CD4-positive, CD25-positive, alpha-beta regulatory T cell (primary cell): ENCODE results near the gene MYO1E. TPM values are rescaled to one million over a fixed set of nuclear protein-coding genes. Genes with fewer than 3 reads are reported as not detected.

Experiments used
- ATAC-seq, 2 donors: fragments of 150-1000 bp; cut with Tn5 transposase; one replicate each; pipeline ENCODE4 v1.10.0; 2021; ENCODE audit warnings: low read depth in 2 of 2, moderate number of reproducible peaks in 2 of 2, moderate library complexity in 1 of 2
- DNase-seq, 3 donors: peaks; one replicate each; pipeline versions ENCODE4 v3.0.0 to v3.0.0-alpha.2; 2012 to 2022; ENCODE audit warnings: mixed read lengths in 1 of 3
- H3K27ac ChIP-seq: one replicate; pipeline ENCODE4 v1.7.0; 2013; ENCODE audit warnings: mild to moderate bottlenecking, low read length; ENCODE audit not compliant: insufficient read depth, poor library complexity, severe bottlenecking
- H3K27me3 ChIP-seq: one replicate; pipeline ENCODE4 v1.7.0; 2013; ENCODE audit warnings: low read length; ENCODE audit not compliant: control insufficient read depth, insufficient read depth
- H3K36me3 ChIP-seq: one replicate; pipeline ENCODE4 v1.7.0; 2013; ENCODE audit warnings: mild to moderate bottlenecking, low read length, moderate library complexity; ENCODE audit not compliant: control insufficient read depth, insufficient read depth
- H3K4me1 ChIP-seq: 2 replicates; pipeline ENCODE4 v1.7.0; 2013; ENCODE audit warnings: mild to moderate bottlenecking, low read length; ENCODE audit not compliant: insufficient read depth, control insufficient read depth, poor library complexity, severe bottlenecking
- H3K4me3 ChIP-seq: one replicate; pipeline ENCODE4 v1.7.0; 2013; ENCODE audit warnings: low read depth, mild to moderate bottlenecking, low read length, moderate library complexity
- H3K9me3 ChIP-seq, 2 experiments: 1 replicate in 1 of 2; 2 replicates in 1 of 2; pipeline ENCODE4 v1.7.0; 2013; ENCODE audit warnings: low read length in 2 of 2, mild to moderate bottlenecking in 1 of 2, moderate library complexity in 1 of 2; ENCODE audit not compliant: control insufficient read depth in 2 of 2
- H3K27ac Mint-ChIP-seq, 3 donors: one replicate each; pipeline ENCODE4 v1.8.0; 2020 to 2022; ENCODE audit warnings: mild to moderate bottlenecking in 3 of 3, mixed read lengths in 3 of 3, moderate library complexity in 2 of 3
- H3K27me3 Mint-ChIP-seq: one replicate; pipeline ENCODE4 v1.8.0; 2022; ENCODE audit warnings: mild to moderate bottlenecking, mixed read lengths
- H3K36me3 Mint-ChIP-seq: one replicate; pipeline ENCODE4 v1.8.0; 2020; ENCODE audit warnings: mixed read lengths
- H3K4me1 Mint-ChIP-seq, 4 donors: one replicate each; pipeline ENCODE4 v1.8.0; 2020 to 2022; ENCODE audit warnings: mixed read lengths in 4 of 4, mild to moderate bottlenecking in 1 of 4
- H3K4me3 Mint-ChIP-seq, 4 donors: one replicate each; pipeline ENCODE4 v1.8.0; 2020 to 2022; ENCODE audit warnings: mild to moderate bottlenecking in 4 of 4, mixed read lengths in 4 of 4, moderate library complexity in 3 of 4
- H3K9me3 Mint-ChIP-seq, 7 donors: one replicate each; pipeline ENCODE4 v1.8.0; 2020 to 2022; ENCODE audit warnings: mixed read lengths in 7 of 7, mild to moderate bottlenecking in 3 of 7, moderate library complexity in 2 of 7
- polyA plus RNA-seq, 4 donors: library from polyadenylated mRNA; unstranded; fragments of 300-500 nt; fragmentation: Illumina TruSeq; gene quantifications; one replicate each; pipeline ENCODE4 v1.2.3, GENCODE V29; 2021
- total RNA-seq: library from RNA; stranded (reverse); gene quantifications from one replicate; pipeline ENCODE4 v1.2.3, GENCODE V29; 2022

Gene MYO1E
- total and polyA plus RNA-seq, 5 donors from 2014 or later = 0.14 to 1.6 (median 0.75) TPM

DNA sequence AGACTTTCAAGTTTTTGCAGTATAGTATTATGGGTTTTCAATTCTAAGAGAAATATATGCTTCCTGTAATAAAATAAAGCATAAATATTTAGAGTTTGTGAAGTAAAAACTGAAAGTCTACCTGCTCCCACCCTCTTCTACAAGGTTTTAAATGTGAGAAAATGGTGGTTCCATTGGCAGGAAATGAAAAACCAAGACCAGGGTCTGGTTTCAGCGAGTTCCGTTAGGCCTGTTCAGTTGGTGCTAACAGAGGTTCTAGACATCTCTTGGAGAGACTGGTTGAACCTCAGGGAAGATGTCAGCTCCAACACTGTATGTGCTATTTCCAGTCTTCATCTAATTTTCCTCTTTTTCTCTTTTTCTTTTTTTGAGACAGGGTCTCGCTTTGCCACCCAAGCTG, 11.8 kb upstream of the MYO1E start:
- H3K4me1 Mint-ChIP-seq = peaks cover 0 to 5% (median under 1%) of the 10 kb centered on the region in 4 donors
- Histone ChIP-seq H3K27me3 (no peaks in the 10 kb centered on the region), H3K4me1 (no peaks in the 10 kb centered on the region), H3K9me3 (no peaks in the 10 kb centered on the region), H3K36me3 (no peaks in the 10 kb centered on the region), H3K4me3 (no peak overlapping the region), H3K27ac (no peak overlapping the region)
- H3K4me3 Mint-ChIP-seq = no peak overlapping the region
- DNase-seq = peak in 1 of 3 donors; percentile 46
- no peak overlapping the region for H3K27ac Mint-ChIP-seq
- H3K27me3 Mint-ChIP-seq = peaks cover 7% of the 10 kb centered on the region
- no peaks in the 10 kb centered on the region for H3K9me3 Mint-ChIP-seq
- ATAC-seq = no peak
- no peaks in the 10 kb centered on the region for H3K36me3 Mint-ChIP-seq

DNA sequence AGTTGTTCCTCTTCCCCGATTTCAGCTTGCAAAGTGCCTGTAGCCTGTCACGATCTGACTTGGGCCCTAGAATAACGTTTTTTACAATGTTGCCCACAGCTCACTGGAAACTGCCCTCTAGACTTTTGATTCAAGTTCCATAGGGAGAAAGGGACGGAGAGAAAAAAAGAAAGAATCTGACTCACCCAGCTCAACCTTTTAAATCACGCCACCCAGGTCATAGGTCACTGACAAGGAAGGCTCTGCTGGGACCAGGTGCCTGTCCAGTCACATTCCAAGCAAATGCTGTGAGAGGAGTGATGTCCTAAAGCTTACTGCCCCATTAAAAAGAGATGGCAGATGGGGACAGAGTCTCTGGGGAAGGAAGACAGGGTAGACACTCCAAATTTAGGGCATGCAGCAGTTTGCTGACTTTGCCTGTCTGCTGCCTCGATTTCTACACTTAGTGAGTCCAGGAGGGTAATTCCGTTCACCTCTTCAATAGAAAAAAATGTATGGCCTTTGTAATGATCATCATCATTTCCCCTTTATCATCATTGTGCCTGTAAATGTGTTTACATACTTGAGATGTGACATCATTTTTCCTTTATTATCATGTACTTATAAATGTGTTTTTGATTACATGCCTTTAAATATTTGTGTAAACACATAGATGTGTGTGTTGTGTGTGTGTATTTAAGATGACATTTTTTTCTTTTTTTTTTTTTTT, 8.4 kb upstream of the MYO1E start:
- H3K27ac Mint-ChIP-seq = no peak overlapping the region
- Histone ChIP-seq H3K9me3 (no peaks in the 10 kb centered on the region), H3K4me3 (no peak overlapping the region), H3K27ac (no peak overlapping the region), H3K36me3 (no peaks in the 10 kb centered on the region), H3K4me1 (no peaks in the 10 kb centered on the region), H3K27me3 (peaks cover 3% of the 10 kb centered on the region)
- no peaks in the 10 kb centered on the region for H3K9me3 Mint-ChIP-seq
- H3K4me1 Mint-ChIP-seq = peaks cover 0 to 5% (median under 1%) of the 10 kb centered on the region in 4 donors
- peaks cover 19% of the 10 kb centered on the region for H3K27me3 Mint-ChIP-seq
- DNase-seq (no peak), ATAC-seq (no peak)
- no peak overlapping the region for H3K4me3 Mint-ChIP-seq
- H3K36me3 Mint-ChIP-seq = no peaks in the 10 kb centered on the region

DNA sequence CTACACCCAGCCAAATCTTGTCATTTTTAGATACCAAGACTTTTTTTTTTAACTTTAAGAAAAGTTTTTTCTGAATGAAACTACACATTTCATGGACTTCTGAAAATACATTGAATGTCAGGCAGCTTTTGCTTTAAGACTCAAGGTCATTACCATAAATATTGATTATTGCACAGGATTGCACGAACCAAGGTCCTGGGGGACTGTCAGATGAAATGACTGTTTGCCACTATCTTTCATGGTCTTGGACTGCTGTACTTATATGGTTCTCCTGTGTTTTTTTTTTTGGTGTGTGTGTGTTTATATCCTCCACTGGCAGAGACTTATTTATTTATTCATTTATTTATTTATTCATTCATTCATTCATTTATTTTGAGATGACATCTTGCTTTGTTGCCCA, 6.9 kb upstream of the MYO1E start:
- Mint-ChIP-seq H3K27me3 (peaks cover 24% of the 10 kb centered on the region), H3K36me3 (no peaks in the 10 kb centered on the region), H3K4me1 (no peaks in the 10 kb centered on the region), H3K4me3 (no peak overlapping the region), H3K9me3 (no peaks in the 10 kb centered on the region), H3K27ac (no peak overlapping the region)
- no peaks in the 10 kb centered on the region for H3K36me3 ChIP-seq
- peaks cover 6% of the 10 kb centered on the region for H3K27me3 ChIP-seq
- H3K27ac ChIP-seq = no peak overlapping the region
- no peaks in the 10 kb centered on the region for H3K4me1 ChIP-seq
- DNase-seq (no peak), ATAC-seq (no peak)
- no peak overlapping the region for H3K4me3 ChIP-seq
- H3K9me3 ChIP-seq = no peaks in the 10 kb centered on the region

DNA sequence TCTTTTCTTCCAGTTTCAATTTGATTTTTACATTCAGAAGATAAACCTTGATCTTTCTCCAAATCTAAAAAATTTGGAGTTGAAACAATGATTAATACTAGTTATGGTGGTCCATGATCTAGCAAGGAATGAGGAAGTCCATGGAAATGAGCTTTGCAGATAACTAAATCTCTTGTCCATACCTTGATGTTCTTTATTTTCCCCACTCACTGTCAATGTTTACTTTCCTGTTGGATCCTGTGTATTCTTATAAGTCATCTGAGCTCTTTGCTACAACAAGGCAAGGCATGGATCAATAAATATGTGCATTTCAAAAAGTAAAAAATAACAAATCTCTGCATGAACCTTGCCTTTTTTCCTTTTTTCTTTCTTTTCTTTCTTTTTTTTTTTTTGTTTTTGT, 6.2 kb upstream of the MYO1E start:
- no peaks in the 10 kb centered on the region for H3K9me3 ChIP-seq
- peaks cover 10% of the 10 kb centered on the region for H3K27me3 ChIP-seq
- Mint-ChIP-seq H3K27ac (no peak overlapping the region), H3K4me1 (peaks cover 0 to 5% (median 0%) of the 10 kb centered on the region in 4 donors), H3K36me3 (no peaks in the 10 kb centered on the region), H3K27me3 (peaks cover 30% of the 10 kb centered on the region), H3K9me3 (no peaks in the 10 kb centered on the region), H3K4me3 (no peak overlapping the region)
- H3K27ac ChIP-seq = no peak overlapping the region
- no peak for DNase-seq
- no peaks in the 10 kb centered on the region for H3K4me1 ChIP-seq
- H3K4me3 ChIP-seq = no peak overlapping the region
- no peak for ATAC-seq
- H3K36me3 ChIP-seq = no peaks in the 10 kb centered on the region

DNA sequence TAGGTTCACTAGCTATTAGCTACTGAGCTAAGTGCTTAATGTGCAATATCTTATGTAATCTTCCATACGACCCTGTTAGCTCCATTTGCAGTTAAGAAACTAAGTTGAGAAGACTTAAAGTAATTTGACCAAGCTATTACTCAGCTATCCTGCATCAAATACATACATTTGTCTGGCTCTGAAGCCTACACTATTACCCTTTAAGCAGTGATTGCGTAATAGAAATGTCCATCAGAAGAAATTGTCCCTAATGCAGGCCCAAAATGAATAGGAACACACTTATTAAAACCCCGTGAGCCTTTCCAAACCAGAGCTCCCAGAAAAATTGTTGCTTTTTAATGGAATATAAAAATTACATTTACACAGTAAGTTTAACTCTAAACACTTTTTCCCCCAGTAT, 5.3 kb upstream of the MYO1E start:
- H3K27ac Mint-ChIP-seq = no peak overlapping the region
- no peaks in the 10 kb centered on the region for H3K9me3 ChIP-seq
- H3K27me3 ChIP-seq = peaks cover 13% of the 10 kb centered on the region
- H3K27ac ChIP-seq = no peak overlapping the region
- H3K4me1 ChIP-seq = peaks cover 5% of the 10 kb centered on the region
- H3K9me3 Mint-ChIP-seq = no peaks in the 10 kb centered on the region
- H3K36me3 Mint-ChIP-seq = no peaks in the 10 kb centered on the region
- H3K4me3 ChIP-seq = no peak overlapping the region
- no peak overlapping the region for H3K4me3 Mint-ChIP-seq
- ATAC-seq (no peak), DNase-seq (no peak)
- H3K27me3 Mint-ChIP-seq = peaks cover 39% of the 10 kb centered on the region
- H3K4me1 Mint-ChIP-seq = peaks cover 2 to 7% (median 4%) of the 10 kb centered on the region in 4 donors
- no peaks in the 10 kb centered on the region for H3K36me3 ChIP-seq

DNA sequence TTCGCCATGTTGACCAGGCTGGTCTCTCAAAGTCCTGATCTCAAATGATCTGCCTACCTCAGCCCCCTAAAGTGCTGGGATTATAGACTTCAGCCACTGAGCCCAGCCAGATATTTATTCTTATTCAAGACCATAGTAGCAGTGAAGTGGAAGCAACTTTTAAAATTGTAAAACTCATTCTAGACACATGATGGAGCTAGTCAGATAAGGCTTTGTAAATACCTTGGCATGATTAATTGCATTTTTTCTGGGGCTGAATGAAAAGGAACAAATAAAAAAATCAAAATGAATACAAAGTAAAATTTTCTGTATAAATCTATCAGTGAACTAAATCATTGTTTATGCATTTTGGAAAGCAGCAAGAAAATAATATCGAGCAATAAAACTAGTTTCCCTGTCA, 4.1 kb upstream of the MYO1E start:
- Histone ChIP-seq H3K27me3 (peaks cover 13% of the 10 kb centered on the region), H3K27ac (no peak overlapping the region), H3K9me3 (no peaks in the 10 kb centered on the region), H3K4me1 (peaks cover 16% of the 10 kb centered on the region), H3K4me3 (no peak overlapping the region), H3K36me3 (no peaks in the 10 kb centered on the region)
- Mint-ChIP-seq H3K27ac (no peak overlapping the region), H3K4me3 (no peak overlapping the region), H3K9me3 (no peaks in the 10 kb centered on the region), H3K4me1 (peaks cover 5 to 13% (median 7%) of the 10 kb centered on the region in 4 donors), H3K27me3 (peaks cover 43% of the 10 kb centered on the region), H3K36me3 (no peaks in the 10 kb centered on the region)
- ATAC-seq (no peak), DNase-seq (no peak)

DNA sequence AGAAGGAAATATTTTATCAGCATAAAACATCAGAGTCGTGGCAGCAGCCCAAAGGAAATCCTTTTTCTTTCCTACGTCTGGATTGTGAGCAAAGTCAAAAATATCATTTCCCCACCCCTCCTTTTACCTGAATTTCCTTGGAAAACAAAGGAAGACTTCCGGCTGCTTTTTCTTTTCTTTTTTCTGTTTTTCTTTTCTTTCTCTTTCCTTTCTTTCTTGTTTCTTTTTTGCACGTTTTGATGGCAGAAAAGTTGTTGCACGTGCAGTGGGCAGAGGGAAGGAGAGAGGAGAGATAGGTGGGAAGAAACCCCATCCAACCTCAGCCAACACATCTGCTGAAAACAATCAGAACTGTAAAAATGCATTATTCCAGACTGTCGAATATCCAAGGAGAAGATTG, 544 bp upstream of the MYO1E start:
- no peak for ATAC-seq
- H3K36me3 ChIP-seq = no peaks in the 10 kb centered on the region
- Mint-ChIP-seq H3K27ac (peak overlapping the region in 1 of 3 donors; percentile 76), H3K4me3 (peak overlapping the region; percentile 75 to 89 (median 82)), H3K4me1 (peaks cover 5 to 21% (median 14%) of the 10 kb centered on the region in 4 donors), H3K27me3 (peaks cover 65% of the 10 kb centered on the region), H3K36me3 (no peaks in the 10 kb centered on the region), H3K9me3 (peaks cover 0 to 2% (median 0%) of the 10 kb centered on the region in 7 donors)
- H3K9me3 ChIP-seq = no peaks in the 10 kb centered on the region
- H3K4me1 ChIP-seq = peaks cover 21% of the 10 kb centered on the region
- H3K4me3 ChIP-seq = peak overlapping the region; percentile 27
- DNase-seq = no peak
- H3K27ac ChIP-seq = no peak overlapping the region
- H3K27me3 ChIP-seq = peaks cover 27% of the 10 kb centered on the region
